NCI-H2227 treated with DMSO at 0.1 percent for 48 hours (cell line): Measurements from ENCODE around the gene CTBS.
"Not testable (repeated sequence)": the region's sequence is repeated elsewhere in the genome, so short reads cannot be mapped to it uniquely, and the experiment has no call there.

Source experiments
- DNase-seq: peaks from one replicate; lab custom pipeline; 2025; lab: John Stamatoyannopoulos, UW

Gene CTBS

DNA sequence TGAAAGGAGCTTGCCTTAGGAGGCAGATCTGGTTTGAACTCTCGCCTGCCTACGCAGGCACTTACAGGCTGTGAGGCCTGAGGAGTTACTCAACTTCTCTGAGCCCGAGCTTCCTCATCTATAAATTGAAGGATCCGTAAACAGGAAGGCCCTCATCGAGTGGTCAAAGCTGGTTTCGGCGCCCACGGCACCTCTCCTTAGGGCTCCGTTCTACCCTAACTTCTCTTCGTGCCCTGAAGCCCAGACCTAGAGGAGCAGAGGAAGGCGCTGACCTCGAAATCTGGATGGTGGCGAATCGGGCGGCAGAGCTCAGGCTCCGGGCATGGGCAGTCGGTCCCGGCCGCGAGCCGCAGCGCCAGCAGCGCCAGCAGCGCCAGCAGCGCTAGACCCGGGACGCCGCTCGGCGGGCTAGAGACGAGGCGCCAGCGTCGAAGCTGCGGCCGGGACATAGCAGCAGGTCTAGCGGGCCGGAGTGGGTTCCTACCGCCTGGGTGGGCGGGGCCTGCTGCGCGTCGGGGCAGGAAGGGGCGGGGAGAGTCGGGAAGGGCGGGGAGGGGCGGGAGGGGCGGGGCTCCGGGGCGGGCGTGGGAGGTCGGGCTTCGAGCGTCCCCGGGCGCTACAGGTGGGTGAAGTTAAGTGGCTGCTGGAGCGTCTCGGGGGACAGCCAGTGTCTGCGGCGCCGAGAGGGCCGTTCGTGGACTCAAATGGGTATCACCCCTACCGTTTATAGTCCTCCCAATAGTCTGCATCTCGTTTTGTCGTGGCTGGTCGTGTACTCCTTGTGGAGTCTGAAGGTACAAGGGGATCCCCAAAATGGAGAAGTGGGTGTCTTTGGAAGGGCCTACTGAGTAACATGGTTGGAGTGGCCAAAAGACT, at the start of gene CTBS:
TSS of gene CTBS (minus strand) at position 474 of the 876 bp plus-strand sequence. CDS start at position 449, 25 bp downstream.
- peak; percentile 76 for DNase-seq

DNA sequence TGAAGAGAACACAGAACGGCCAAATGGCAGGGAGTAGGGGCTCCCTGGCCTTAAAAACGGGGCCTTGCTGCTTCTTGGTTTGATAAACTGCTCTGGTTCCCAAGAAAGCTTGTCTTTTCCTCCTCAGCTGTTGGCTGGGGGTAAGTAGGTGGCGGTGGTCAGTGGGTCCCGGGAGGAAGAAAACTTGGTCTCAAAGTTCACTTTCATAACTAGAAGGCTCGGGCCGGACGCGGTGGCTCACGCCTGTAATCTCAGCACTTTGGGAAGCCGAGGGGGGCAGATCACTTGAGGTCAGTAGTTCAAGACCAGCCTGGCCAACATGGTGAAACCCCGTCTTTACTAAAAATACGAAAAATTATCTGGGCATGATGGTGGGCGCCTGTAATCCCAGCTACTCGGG, 47.3 kb upstream of the CTBS start:
- no peak for DNase-seq

- peak; percentile 77 for DNase-seq
Measured at GRCh38 chr1:84620720-84621313, 46.6 kb upstream of the CTBS start.

DNA sequence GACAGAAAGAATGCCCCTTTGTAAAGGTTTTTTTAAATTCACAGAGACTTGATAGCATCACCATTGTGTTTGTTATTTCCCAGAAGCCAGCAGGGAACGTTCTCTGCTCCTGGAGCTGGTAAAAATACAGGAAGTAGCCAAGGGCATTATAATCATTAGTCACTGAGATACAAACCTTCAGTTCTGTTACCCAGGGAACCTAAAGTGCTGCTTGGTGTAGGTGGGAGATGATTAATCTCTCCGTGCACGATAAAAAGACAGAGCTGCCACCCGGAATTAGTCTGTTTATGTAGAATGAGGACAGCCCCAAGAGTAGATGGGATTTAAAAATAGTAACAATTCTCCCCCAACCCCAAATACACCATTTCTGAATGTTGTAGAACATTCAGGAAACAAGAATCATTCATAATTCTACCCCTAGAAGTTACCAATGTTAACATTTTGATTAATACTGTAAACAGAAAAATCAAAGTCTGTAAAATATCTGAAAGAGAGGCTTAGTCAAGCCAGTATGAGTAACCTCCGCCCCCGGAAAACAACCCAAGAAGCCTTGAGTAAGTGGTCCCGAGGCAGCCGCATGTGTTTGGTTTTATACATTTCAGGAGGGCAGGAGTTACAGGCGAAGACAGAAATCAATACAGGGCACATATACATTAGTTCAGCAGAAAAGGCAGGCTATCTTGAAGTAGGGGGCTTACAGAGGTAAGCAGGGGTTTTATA, 45.3 kb upstream of the CTBS start:
- peak; percentile 81 for DNase-seq

DNA sequence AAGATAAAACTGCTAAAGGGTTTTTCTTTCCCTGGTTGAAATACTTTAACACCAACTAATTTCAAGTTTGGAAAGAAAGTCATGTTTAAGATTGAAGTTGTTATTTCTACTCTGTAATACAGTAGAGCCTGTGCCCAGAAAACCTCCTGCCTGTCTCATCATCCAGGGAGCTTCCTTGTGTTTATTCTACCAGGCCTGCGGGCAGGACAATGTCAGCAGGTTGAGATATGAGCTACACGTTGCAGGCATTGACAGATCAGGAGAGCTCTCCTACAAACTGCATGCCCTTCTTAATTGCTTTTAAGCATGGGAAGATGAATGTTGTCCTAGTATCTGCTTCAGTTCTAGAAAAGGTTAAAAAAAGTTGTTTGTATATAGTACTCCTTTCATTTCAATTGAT, 43.1 kb upstream of the CTBS start:
- DNase-seq: no peak

GRCh38 chr1:84615790-84616189, 41.5 kb upstream of the CTBS start:
- DNase-seq: no peak

- no peak for DNase-seq
Measured at GRCh38 chr1:84613887-84614286, 39.6 kb upstream of the CTBS start.

GRCh38 chr1:84613026-84613425, 38.8 kb upstream of the CTBS start:
- no peak for DNase-seq

- no peak for DNase-seq
Measured at GRCh38 chr1:84611796-84612195, 37.6 kb upstream of the CTBS start.

GRCh38 chr1:84611091-84611490, 36.9 kb upstream of the CTBS start:
- DNase-seq: no peak

DNA sequence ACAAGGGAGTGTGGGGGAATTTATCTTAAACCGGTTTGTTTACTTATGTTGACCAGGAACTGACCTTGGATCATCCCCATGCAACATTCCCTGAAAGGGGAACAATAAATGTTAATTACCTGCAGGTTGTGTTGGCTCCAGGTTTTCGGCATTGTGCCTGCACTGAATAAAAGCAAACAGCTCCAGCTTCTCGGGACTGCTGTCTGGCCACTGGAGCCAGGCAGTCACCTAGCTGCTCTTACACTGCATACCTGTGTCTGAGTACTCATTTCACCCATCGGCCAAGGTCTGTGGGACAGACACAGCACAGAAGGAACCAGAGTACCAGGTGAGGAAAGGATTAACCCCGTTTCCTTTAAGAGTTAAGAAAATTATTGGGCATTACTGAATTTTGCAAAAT, 32.7 kb upstream of the CTBS start:
- DNase-seq: no peak

DNA sequence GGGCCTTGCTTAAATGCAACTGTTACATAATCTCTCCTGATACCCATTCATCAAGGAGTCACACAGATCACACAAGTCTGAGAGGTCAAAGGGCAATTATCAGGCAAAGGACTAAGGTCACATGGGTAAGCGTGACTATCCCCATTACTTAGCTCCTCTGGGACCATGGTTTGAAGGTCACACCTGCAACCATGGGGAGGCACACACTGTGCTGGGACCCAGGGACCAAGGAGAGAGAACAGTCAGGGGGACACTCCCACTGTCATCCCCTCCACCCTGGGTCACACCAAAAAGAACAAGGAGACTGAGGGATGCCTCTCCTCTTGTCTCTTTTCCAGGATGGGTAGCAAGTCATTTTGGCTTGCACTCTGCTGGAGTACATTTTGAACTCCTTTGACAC, 30.9 kb upstream of the CTBS start:
- DNase-seq: no peak

DNA sequence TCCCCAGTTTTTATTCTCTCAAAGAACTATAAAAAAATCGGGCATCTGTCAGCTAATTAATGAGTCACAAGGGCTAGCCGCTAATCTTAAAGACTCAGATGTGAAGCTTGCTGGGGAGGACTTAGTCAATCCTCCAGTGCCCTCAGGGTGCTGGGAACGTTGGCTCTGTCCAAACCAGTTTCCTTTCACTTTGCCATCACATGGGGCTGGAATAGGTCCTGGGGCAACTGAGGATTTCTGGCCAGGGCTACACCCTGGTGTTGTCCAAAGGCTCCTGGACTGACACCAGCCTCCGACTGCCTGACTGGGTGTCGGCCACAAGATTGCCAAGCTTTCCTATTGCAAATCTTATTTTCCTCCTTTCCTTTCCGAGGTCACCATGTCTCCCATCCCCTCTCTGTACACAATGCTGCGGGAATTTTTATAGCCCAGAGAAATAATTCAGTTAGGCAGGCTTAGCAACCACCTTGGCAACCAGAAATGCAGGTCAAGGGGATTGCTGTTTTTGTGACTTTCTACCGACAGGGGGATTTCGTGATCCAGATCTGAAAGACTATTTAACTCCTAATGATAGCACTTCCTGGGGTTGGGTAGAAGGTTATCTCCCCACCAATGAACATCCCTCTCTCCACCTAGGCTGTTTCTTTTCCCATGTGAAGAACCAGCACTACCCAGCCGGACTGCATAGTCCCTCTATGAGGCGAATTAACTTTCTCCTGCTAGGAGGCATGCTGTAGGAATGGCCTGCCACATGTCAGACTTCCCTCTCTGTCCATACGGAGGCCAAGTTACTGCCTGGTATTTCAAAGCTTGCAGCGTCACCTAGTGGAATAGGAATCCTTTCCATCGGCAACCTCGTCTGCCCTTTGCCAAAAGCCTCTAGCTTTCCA, 29.9 kb upstream of the CTBS start:
- no peak for DNase-seq

- no peak for DNase-seq
Measured at GRCh38 chr1:84603223-84603622, 29.0 kb upstream of the CTBS start.

GRCh38 chr1:84600796-84601195, 26.6 kb upstream of the CTBS start:
- no peak for DNase-seq

DNA sequence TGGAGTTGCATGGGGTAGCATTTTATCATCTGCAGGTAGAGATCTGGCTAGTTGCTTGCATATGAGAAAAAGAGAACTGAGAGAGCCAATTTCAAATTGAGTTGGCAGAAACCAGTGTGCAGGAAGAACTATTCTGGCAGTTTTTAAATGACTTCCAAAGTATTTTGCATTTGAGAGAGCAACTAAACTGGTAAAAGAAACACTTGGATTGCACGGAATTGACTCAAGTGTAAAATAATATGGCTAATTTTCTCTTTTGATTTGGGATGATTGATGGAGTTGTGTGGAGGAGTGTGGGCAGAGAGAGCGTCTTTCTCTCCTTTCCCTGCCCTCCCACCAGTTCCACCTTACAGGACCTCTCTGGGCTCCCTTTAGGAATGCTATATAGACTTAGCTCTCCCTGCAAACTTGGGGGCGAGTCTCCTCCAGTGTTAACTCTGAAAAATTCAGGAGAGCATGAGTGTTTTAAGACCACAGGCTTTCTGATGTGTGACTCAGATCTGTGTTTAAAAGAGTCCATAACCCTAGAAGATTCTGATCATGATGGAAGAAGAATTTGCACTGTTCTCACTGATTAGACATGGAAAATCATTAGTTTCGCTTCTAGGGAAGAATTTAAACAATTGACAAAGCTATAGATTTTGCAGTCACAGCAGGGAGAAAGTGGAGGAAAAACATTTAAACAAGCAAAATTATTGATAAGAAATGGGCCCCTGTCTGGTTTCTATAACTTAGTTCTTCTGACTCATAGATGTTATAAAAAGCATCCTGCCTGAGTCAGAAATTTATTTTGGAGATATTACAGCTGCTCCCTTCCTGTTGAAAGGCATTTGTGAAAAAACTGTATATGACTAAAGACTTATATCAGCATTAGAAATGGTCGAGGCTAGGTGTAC, 24.9 kb upstream of the CTBS start:
- DNase-seq: no peak

DNA sequence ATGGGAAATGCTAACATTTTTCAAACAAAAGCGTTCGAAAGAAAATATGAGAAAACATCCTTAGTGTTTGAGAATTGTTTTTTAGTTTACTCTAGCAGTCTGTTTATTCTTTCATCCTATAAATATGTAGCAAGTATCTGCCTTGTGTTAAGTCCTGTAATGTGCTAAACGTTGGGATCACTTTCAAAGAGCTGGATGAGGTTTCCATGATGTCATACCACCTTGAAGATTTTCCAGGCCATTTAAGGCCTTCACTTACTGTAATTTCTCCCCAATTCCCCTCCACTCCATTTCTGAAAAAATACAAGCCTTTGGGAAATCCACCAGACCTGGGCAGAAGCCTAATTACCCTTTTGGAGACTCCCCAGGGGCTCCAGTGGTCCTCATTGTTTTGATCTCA, 24.2 kb upstream of the CTBS start:
- no peak for DNase-seq

DNA sequence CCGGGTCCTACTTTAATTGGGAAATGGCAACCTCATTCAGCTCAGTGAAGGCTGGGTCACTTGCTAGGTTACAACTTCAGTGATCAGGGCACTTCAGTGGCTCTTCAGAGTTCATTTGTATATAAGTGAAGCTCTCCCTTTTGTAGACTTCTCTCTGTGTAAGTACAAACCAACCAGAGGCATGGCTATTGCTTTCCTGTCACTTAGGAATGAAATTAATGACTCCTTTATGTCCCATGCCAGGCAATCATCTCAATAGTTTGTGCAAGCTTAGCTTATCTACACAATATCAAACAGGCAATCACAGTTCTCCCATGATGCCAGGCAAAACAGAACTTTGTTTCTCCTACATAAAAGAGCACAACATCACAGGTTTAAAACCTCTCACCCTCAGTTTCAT, 22.8 kb upstream of the CTBS start:
- no peak for DNase-seq

DNA sequence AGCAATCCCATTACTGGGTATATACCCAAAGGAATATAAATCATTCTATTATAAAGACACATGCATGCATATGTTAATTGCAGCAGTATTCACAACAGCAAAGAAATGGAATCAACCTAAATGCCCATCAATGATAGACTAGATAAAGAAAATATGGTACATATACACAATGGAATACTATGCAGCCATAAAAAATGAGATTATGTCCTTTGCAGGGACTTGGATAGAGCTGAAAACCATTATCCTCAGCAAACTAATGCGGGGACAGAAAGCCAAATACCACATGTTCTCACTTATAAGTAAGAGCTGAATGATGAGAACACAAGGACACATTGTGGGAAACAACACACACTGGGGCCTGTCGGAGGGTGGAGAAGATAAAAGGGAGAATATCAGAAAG, 20.7 kb upstream of the CTBS start:
- DNase-seq: not testable (repeated sequence)

DNA sequence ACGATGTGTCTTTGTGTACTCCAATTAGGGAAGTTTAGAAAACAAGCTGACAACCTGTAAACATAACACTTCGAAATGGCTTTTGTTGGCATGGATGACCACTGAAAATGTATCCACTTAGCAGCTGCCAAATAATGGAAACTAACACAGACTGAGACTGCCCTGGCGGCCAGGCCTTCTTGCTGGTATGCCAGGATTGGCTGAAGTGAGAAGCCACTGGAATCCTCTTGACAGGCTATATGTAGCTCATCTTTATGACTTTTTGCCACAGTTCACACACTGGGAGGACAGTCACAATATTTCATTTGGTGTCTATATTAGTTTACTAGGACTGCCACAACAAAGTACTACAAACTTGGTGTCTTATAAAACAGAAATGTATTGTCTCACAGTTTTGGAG, 12.9 kb upstream of the CTBS start:
- DNase-seq: no peak

DNA sequence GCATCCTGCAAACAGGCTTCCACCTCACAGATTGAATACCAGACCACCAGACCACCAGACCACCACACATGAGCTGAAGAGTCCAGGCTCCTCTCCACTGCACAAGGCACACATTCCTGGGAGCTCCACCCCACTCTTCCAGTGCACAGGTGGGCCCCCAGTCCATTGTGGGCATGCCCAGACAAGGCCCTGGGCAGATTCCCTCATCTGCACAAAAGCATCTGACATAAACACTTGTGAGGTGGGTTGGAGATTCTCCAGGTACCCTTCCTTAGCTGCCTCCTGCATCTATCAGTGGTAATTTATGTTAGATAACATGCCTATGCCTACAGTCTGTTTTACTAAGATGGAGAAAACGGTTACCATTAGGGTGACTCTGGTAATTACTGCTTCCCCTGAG, 11.6 kb upstream of the CTBS start:
- DNase-seq: no peak
